GM19238 (cell line): Measurements from ENCODE around the gene AKAP6.

Experiments used
- DNase-seq: peaks from one replicate; pipeline ENCODE4 v3.0.0; 2011; ENCODE audit warnings: low spot score; ENCODE audit not compliant: insufficient read length

AKAP6 gene

GRCh38 chr14:32702088-32702487 lies 373.0 kb downstream of the AKAP6 start:
- DNase-seq, result no peak

GRCh38 chr14:32702562-32702961 lies 373.5 kb downstream of the AKAP6 start:
- DNase-seq, result no peak

- no peak for DNase-seq
These were observed 374.1 kb downstream of the AKAP6 start for GRCh38 chr14:32703183-32703621.

GRCh38 chr14:32706721-32707519 lies 377.8 kb downstream of the AKAP6 start:
- no peak for DNase-seq

GRCh38 chr14:32707742-32708500 lies 378.8 kb downstream of the AKAP6 start:
- no peak for DNase-seq

- DNase-seq, result no peak
These were observed 379.9 kb downstream of the AKAP6 start for GRCh38 chr14:32709027-32709426.

- no peak for DNase-seq
These were observed 381.2 kb downstream of the AKAP6 start for GRCh38 chr14:32710231-32710671.

GRCh38 chr14:32710731-32711680 lies 381.9 kb downstream of the AKAP6 start:
- DNase-seq, result no peak

- DNase-seq, result no peak
These were observed 384.8 kb downstream of the AKAP6 start for GRCh38 chr14:32713856-32714255.

GRCh38 chr14:32719601-32720000 lies 390.5 kb downstream of the AKAP6 start:
- DNase-seq, result no peak

- DNase-seq, result no peak
These were observed 391.8 kb downstream of the AKAP6 start for GRCh38 chr14:32720927-32721326.

- no peak for DNase-seq
These were observed 393.6 kb downstream of the AKAP6 start for GRCh38 chr14:32722631-32723183.

GRCh38 chr14:32724867-32725471 lies 395.9 kb downstream of the AKAP6 start:
- no peak for DNase-seq

- DNase-seq, result no peak
These were observed 397.4 kb downstream of the AKAP6 start for GRCh38 chr14:32726516-32726915.

GRCh38 chr14:32727832-32728231 lies 398.7 kb downstream of the AKAP6 start:
- no peak for DNase-seq

GRCh38 chr14:32728526-32728925 lies 399.4 kb downstream of the AKAP6 start:
- no peak for DNase-seq

GRCh38 chr14:32728976-32729375 lies 399.9 kb downstream of the AKAP6 start:
- no peak for DNase-seq

GRCh38 chr14:32731249-32731648 lies 402.2 kb downstream of the AKAP6 start:
- no peak for DNase-seq

- DNase-seq, result no peak
These were observed 403.9 kb downstream of the AKAP6 start for GRCh38 chr14:32733015-32733414.

GRCh38 chr14:32734261-32734660 lies 405.2 kb downstream of the AKAP6 start:
- DNase-seq, result no peak

GRCh38 chr14:32737621-32738020 lies 408.5 kb downstream of the AKAP6 start:
- no peak for DNase-seq
